SK-N-SH (cell line): ENCODE results near the gene CD300LG.

Experiments used
- CHD2 ChIP-seq: fragments of 150-350 bp; IDR thresholded peaks from 2 replicates; pipeline ENCODE4 v1.6.1; 2018; ENCODE audit warnings: low read length; ENCODE audit not compliant: partially characterized antibody
- EP300 ChIP-seq, 2 experiments: IDR thresholded peaks; 2 replicates each; pipeline versions ENCODE4 v1.4.0 to v1.6.1; 2012; ENCODE audit warnings: borderline replicate concordance in 1 of 2, low read depth in 1 of 2, low read length in 1 of 2
- EZH2phosphoT487 ChIP-seq: fragments of 200-600 bp; sonication (generic); IDR thresholded peaks from 2 replicates; pipeline ENCODE4 v1.6.1; 2017; ENCODE audit warnings: low read depth, mixed run types, mild to moderate bottlenecking, antibody characterized with exemption, moderate library complexity, borderline replicate concordance
- FOXM1 ChIP-seq: IDR thresholded peaks from 2 replicates; pipeline ENCODE4 v1.4.0; 2012; ENCODE audit warnings: low read depth, mild to moderate bottlenecking
- JUND ChIP-seq: IDR thresholded peaks from 2 replicates; pipeline ENCODE4 v1.4.0; 2012
- TF ChIP-seq, protein P1 (sequence below): IDR thresholded peaks from 2 replicates; pipeline ENCODE4 v1.4.0; 2012; ENCODE audit warnings: low read depth, borderline replicate concordance
- TF ChIP-seq, protein P2 (sequence below): fragments of 200-600 bp; sonication (generic); IDR thresholded peaks from 2 replicates; pipeline ENCODE4 v1.6.1; 2017; ENCODE audit warnings: antibody characterized with exemption, mild to moderate bottlenecking, moderate library complexity

DNA sequence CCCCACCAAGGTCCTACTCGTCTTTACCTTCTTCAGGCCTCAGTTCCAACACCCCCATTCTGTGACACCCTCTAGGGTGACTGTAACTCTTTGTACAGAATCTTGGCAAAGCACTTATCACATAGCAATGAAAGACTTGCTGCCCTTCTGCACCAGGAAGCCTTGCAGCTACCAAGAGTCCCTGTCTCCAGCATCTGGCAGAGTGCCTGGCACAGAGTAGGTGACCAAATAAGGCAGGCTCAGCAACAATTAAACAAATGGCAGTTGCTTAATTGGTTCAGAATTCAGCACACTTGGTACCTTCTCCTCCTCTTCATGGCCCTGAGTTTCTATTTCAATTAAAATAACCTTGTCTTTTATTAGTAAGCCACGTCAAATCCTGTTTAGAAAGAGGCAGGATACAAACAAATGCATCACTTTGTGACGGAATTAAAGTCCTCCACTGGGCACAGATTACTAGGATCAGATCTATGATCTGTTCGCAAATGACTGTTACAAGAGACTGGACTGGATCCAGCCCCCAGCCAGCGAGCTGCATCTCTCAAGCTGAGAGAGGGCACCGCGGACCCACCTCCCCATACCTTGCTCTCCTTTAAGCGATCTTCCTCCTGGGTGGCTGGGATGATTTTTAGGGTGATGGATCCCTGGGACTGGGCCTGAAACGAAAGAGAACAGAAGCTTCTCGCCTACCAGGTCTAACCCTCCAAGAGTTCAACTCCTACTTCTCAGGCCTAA lies 23.5 kb upstream of the CD300LG start:
- TF ChIP-seq JUND (no peak), FOXM1 (no peak), EZH2phosphoT487 (no peak), EP300 (IDR thresholded peaks at IDR 0.05; ENCODE audit: borderline replicate concordance in 1 of 2, low read depth in 1 of 2, low read length in 1 of 2) (no peak), CHD2 (no peak)
- TF ChIP-seq, protein P1, sequence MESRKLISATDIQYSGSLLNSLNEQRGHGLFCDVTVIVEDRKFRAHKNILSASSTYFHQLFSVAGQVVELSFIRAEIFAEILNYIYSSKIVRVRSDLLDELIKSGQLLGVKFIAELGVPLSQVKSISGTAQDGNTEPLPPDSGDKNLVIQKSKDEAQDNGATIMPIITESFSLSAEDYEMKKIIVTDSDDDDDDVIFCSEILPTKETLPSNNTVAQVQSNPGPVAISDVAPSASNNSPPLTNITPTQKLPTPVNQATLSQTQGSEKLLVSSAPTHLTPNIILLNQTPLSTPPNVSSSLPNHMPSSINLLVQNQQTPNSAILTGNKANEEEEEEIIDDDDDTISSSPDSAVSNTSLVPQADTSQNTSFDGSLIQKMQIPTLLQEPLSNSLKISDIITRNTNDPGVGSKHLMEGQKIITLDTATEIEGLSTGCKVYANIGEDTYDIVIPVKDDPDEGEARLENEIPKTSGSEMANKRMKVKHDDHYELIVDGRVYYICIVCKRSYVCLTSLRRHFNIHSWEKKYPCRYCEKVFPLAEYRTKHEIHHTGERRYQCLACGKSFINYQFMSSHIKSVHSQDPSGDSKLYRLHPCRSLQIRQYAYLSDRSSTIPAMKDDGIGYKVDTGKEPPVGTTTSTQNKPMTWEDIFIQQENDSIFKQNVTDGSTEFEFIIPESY, result no peak
- TF ChIP-seq, protein P2, sequence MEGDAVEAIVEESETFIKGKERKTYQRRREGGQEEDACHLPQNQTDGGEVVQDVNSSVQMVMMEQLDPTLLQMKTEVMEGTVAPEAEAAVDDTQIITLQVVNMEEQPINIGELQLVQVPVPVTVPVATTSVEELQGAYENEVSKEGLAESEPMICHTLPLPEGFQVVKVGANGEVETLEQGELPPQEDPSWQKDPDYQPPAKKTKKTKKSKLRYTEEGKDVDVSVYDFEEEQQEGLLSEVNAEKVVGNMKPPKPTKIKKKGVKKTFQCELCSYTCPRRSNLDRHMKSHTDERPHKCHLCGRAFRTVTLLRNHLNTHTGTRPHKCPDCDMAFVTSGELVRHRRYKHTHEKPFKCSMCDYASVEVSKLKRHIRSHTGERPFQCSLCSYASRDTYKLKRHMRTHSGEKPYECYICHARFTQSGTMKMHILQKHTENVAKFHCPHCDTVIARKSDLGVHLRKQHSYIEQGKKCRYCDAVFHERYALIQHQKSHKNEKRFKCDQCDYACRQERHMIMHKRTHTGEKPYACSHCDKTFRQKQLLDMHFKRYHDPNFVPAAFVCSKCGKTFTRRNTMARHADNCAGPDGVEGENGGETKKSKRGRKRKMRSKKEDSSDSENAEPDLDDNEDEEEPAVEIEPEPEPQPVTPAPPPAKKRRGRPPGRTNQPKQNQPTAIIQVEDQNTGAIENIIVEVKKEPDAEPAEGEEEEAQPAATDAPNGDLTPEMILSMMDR, result no peak
